ENCODE data around the gene NELL1.

NELL1 gene

GRCh38 chr11:21105196-21105917 is 436.0 kb downstream of the NELL1 start:
- Histone ChIP-seq H3K27ac (ENCODE audit: low read depth, low read length) (no peak overlapping the region), H4K8ac (ENCODE audit: low read depth, low read length) (no peak overlapping the region), H4K12ac (ENCODE audit: low read depth, low read length) (no peak overlapping the region), H3K27me3 (ENCODE audit: insufficient read depth, low read length) (no peaks in the 10 kb centered on the region), H2AFZ (ENCODE audit: insufficient read depth, low read length, poor library complexity) (no peak overlapping the region), H3K4me2 (ENCODE audit: low read length) (no peak overlapping the region), H2AK5ac (ENCODE audit: low read length) (no peak overlapping the region), H3K79me2 (ENCODE audit: control insufficient read depth, insufficient read depth, low read length, poor library complexity) (no peaks in the 10 kb centered on the region), H3K23ac (ENCODE audit: low read length) (no peak overlapping the region), H3K9ac (ENCODE audit: low read length) (no peak overlapping the region), H2BK120ac (ENCODE audit: insufficient read depth, low read length, poor library complexity) (no peak overlapping the region), H3K18ac (ENCODE audit: low read length) (no peak overlapping the region), H4K91ac (ENCODE audit: low read depth, low read length) (no peak overlapping the region), H2BK12ac (ENCODE audit: low read length) (no peak overlapping the region), H3K79me1 (ENCODE audit: low read length) (no peaks in the 10 kb centered on the region), H3K36me3 (ENCODE audit: control insufficient read depth in 1 of 2, insufficient read depth in 2 of 2, low read length in 2 of 2) (no peaks in the 10 kb centered on the region), H3K4ac (ENCODE audit: low read depth, low read length) (no peak overlapping the region), H3K4me3 (ENCODE audit: low read depth, low read length) (no peak overlapping the region), H3K9me3 (ENCODE audit: insufficient read depth, low read depth, low read length) (no peaks in the 10 kb centered on the region), H3K4me1 (ENCODE audit: control insufficient read depth in 1 of 2, insufficient read depth in 2 of 2, low read length in 2 of 2) (no peaks in the 10 kb centered on the region), H3K14ac (ENCODE audit: low read length) (no peak overlapping the region), H2BK5ac (ENCODE audit: low read depth, low read length, poor library complexity) (no peak overlapping the region)
- WGBS (ENCODE audit: extremely low coverage, insufficient coverage, insufficient read length) = no CpG with 5 or more reads among the region's 5 CpGs
- peak; percentile 49 to 59 for DNase-seq

GRCh38 chr11:21109341-21109740 is 440.0 kb downstream of the NELL1 start:
- Histone ChIP-seq H2AFZ (ENCODE audit: insufficient read depth, low read length, poor library complexity) (no peak overlapping the region), H2AK5ac (ENCODE audit: low read length) (no peak overlapping the region), H3K23ac (ENCODE audit: low read length) (no peak overlapping the region), H3K9me3 (ENCODE audit: insufficient read depth, low read depth, low read length) (no peaks in the 10 kb centered on the region), H3K27ac (ENCODE audit: low read depth, low read length) (no peak overlapping the region), H4K91ac (ENCODE audit: low read depth, low read length) (no peak overlapping the region), H3K4me3 (ENCODE audit: low read depth, low read length) (no peak overlapping the region), H2BK5ac (ENCODE audit: low read depth, low read length, poor library complexity) (no peak overlapping the region), H3K4ac (ENCODE audit: low read depth, low read length) (no peak overlapping the region), H3K27me3 (ENCODE audit: insufficient read depth, low read length) (no peaks in the 10 kb centered on the region), H2BK120ac (ENCODE audit: insufficient read depth, low read length, poor library complexity) (no peak overlapping the region), H3K4me2 (ENCODE audit: low read length) (no peak overlapping the region), H3K79me1 (ENCODE audit: low read length) (no peaks in the 10 kb centered on the region), H3K36me3 (ENCODE audit: control insufficient read depth in 1 of 2, insufficient read depth in 2 of 2, low read length in 2 of 2) (no peaks in the 10 kb centered on the region), H3K14ac (ENCODE audit: low read length) (no peak overlapping the region), H3K18ac (ENCODE audit: low read length) (no peak overlapping the region), H3K9ac (ENCODE audit: low read length) (no peak overlapping the region), H4K8ac (ENCODE audit: low read depth, low read length) (no peak overlapping the region), H3K79me2 (ENCODE audit: control insufficient read depth, insufficient read depth, low read length, poor library complexity) (no peaks in the 10 kb centered on the region), H4K12ac (ENCODE audit: low read depth, low read length) (no peak overlapping the region), H2BK12ac (ENCODE audit: low read length) (no peak overlapping the region), H3K4me1 (ENCODE audit: control insufficient read depth in 1 of 2, insufficient read depth in 2 of 2, low read length in 2 of 2) (no peaks in the 10 kb centered on the region)
- no CpG with 5 or more reads among the region's 2 CpGs for WGBS (ENCODE audit: extremely low coverage, insufficient coverage, insufficient read length)
- DNase-seq = peak; percentile 28 to 55

- Histone ChIP-seq H3K79me2 (ENCODE audit: control insufficient read depth, insufficient read depth, low read length, poor library complexity) (no peaks in the 10 kb centered on the region), H3K4me3 (ENCODE audit: low read depth, low read length) (no peak overlapping the region), H3K14ac (ENCODE audit: low read length) (no peak overlapping the region), H3K27ac (ENCODE audit: low read depth, low read length) (no peak overlapping the region), H3K9ac (ENCODE audit: low read length) (no peak overlapping the region), H4K91ac (ENCODE audit: low read depth, low read length) (no peak overlapping the region), H3K4ac (ENCODE audit: low read depth, low read length) (no peak overlapping the region), H3K27me3 (ENCODE audit: insufficient read depth, low read length) (no peaks in the 10 kb centered on the region), H3K4me2 (ENCODE audit: low read length) (no peak overlapping the region), H4K12ac (ENCODE audit: low read depth, low read length) (no peak overlapping the region), H3K4me1 (ENCODE audit: control insufficient read depth in 1 of 2, insufficient read depth in 2 of 2, low read length in 2 of 2) (no peaks in the 10 kb centered on the region), H3K36me3 (ENCODE audit: control insufficient read depth in 1 of 2, insufficient read depth in 2 of 2, low read length in 2 of 2) (no peaks in the 10 kb centered on the region), H2BK5ac (ENCODE audit: low read depth, low read length, poor library complexity) (no peak overlapping the region), H3K79me1 (ENCODE audit: low read length) (no peaks in the 10 kb centered on the region), H2BK120ac (ENCODE audit: insufficient read depth, low read length, poor library complexity) (no peak overlapping the region), H3K18ac (ENCODE audit: low read length) (no peak overlapping the region), H2BK12ac (ENCODE audit: low read length) (no peak overlapping the region), H2AK5ac (ENCODE audit: low read length) (no peak overlapping the region), H3K23ac (ENCODE audit: low read length) (no peak overlapping the region), H2AFZ (ENCODE audit: insufficient read depth, low read length, poor library complexity) (no peak overlapping the region), H4K8ac (ENCODE audit: low read depth, low read length) (no peak overlapping the region), H3K9me3 (ENCODE audit: insufficient read depth, low read depth, low read length) (no peaks in the 10 kb centered on the region)
- no CpG with 5 or more reads among the region's 1 CpG for WGBS (ENCODE audit: extremely low coverage, insufficient coverage, insufficient read length)
- no peak for DNase-seq
Measured at GRCh38 chr11:21110415-21110814, 441.0 kb downstream of the NELL1 start.

- Histone ChIP-seq H3K36me3 (ENCODE audit: control insufficient read depth in 1 of 2, insufficient read depth in 2 of 2, low read length in 2 of 2) (no peaks in the 10 kb centered on the region), H3K27ac (ENCODE audit: low read depth, low read length) (no peak overlapping the region), H3K9ac (ENCODE audit: low read length) (no peak overlapping the region), H3K79me1 (ENCODE audit: low read length) (no peaks in the 10 kb centered on the region), H3K4me3 (ENCODE audit: low read depth, low read length) (no peak overlapping the region), H3K23ac (ENCODE audit: low read length) (no peak overlapping the region), H2BK5ac (ENCODE audit: low read depth, low read length, poor library complexity) (no peak overlapping the region), H3K4me2 (ENCODE audit: low read length) (no peak overlapping the region), H3K9me3 (ENCODE audit: insufficient read depth, low read depth, low read length) (no peaks in the 10 kb centered on the region), H4K12ac (ENCODE audit: low read depth, low read length) (no peak overlapping the region), H2BK12ac (ENCODE audit: low read length) (no peak overlapping the region), H3K79me2 (ENCODE audit: control insufficient read depth, insufficient read depth, low read length, poor library complexity) (no peaks in the 10 kb centered on the region), H3K4ac (ENCODE audit: low read depth, low read length) (no peak overlapping the region), H3K18ac (ENCODE audit: low read length) (no peak overlapping the region), H2BK120ac (ENCODE audit: insufficient read depth, low read length, poor library complexity) (no peak overlapping the region), H2AFZ (ENCODE audit: insufficient read depth, low read length, poor library complexity) (no peak overlapping the region), H4K91ac (ENCODE audit: low read depth, low read length) (no peak overlapping the region), H3K27me3 (ENCODE audit: insufficient read depth, low read length) (no peaks in the 10 kb centered on the region), H3K14ac (ENCODE audit: low read length) (no peak overlapping the region), H3K4me1 (ENCODE audit: control insufficient read depth in 1 of 2, insufficient read depth in 2 of 2, low read length in 2 of 2) (no peaks in the 10 kb centered on the region), H4K8ac (ENCODE audit: low read depth, low read length) (no peak overlapping the region), H2AK5ac (ENCODE audit: low read length) (no peak overlapping the region)
- WGBS (ENCODE audit: extremely low coverage, insufficient coverage, insufficient read length) = 100% methylated on average over 1 of the region's 3 CpGs
- DNase-seq = no peak
Measured at GRCh38 chr11:21113876-21114275, 444.5 kb downstream of the NELL1 start.

All from trophoblast cell (in vitro differentiated cells and primary cell).